Purkinje cell (primary cell): ENCODE results near the gene SATB2. TPM values are rescaled to one million over a fixed set of nuclear protein-coding genes. Genes with fewer than 3 reads are reported as not detected.

Experiments used
- polyA plus RNA-seq: library from polyadenylated mRNA; unstranded; fragments of >200 nt; fragmentation: Nextera tagmentation; gene quantifications from 2 replicates; pipeline ENCODE4 v1.2.1, GENCODE V29; 2014

SATB2 gene
- polyA plus RNA-seq = 11.9 TPM in 1 of 2 replicates, not detected in the other

DNA sequence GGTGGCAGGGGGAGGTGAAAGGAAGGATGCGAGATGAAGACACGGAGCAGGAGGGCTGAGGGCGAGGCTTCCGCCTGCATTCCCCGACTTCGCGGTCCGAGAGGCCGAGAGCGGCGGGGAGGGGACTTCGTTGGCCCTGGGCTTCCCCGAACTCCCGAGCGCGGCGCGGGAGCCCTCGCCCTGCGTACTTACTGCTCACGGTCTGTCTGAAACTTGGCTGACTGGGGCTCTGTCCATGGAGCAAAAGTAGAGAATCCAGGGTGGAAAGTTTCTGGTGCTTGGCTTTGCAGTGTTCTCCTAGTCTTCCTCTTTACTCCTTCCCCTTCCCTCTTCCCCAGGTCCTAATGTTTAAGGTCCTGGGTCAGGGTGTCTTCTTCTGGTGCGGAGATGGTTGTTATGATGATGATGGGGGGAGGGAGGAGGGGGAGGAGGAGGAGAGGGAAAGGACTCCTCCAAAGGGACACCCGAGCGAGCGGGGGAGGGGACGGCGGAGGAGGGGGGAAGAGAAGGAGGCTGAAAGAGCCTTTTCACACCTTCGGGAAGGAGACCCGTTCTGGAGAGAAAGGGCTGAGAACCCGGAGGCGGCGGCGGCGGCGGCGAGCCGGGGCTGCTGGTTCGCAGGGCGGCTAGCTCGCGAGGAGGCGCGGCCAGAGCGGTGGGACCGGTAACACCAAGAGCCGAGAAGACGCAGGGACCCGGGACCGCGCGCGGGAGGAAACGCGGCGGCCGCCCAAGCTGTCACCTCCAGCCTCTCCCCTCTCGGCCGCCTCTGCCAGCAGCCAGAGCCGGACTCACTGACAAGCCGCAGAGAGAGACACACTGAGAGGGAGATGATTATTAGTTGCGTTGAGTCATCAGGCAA, at the start of gene SATB2:
Gene SATB2 (minus strand): TSS at position 793 of the 862 bp plus-strand sequence. CDS start 1,902 bp downstream, outside the sequence.

